Neural progenitor cell (in vitro differentiated cells): ENCODE results near the gene LGMN. TPM values are rescaled to one million over a fixed set of nuclear protein-coding genes. Genes with fewer than 3 reads are reported as not detected.

Source experiments
- DNase-seq: peaks from one replicate; pipeline ENCODE4 v3.0.0-alpha.2; 2016; ENCODE audit warnings: low spot score
- H2AFZ ChIP-seq: fragments of 200-600 bp; sonication (generic); replicated peaks from 2 replicates; pipeline ENCODE4 v1.6.1; 2016; ENCODE audit warnings: antibody characterized with exemption
- H3F3A ChIP-seq: fragments of 200-600 bp; sonication (generic); 2 replicates; pipeline ENCODE4 v1.6.1; 2016; ENCODE audit warnings: antibody characterized with exemption, low read depth
- H3K27ac ChIP-seq: fragments of 200-600 bp; sonication (generic); 2 replicates; pipeline ENCODE4 v1.5.1; 2016; ENCODE audit warnings: mild to moderate bottlenecking
- H3K27me3 ChIP-seq: fragments of 200-600 bp; sonication (generic); 2 replicates; pipeline ENCODE4 v1.6.1; 2016; ENCODE audit warnings: mild to moderate bottlenecking, moderate library complexity
- H3K36me3 ChIP-seq: fragments of 200-600 bp; sonication (generic); 2 replicates; pipeline ENCODE4 v1.5.1; 2016
- H3K4me1 ChIP-seq: fragments of 200-600 bp; sonication (generic); 2 replicates; pipeline ENCODE4 v1.6.1; 2016; ENCODE audit warnings: mixed run types
- H3K4me2 ChIP-seq: fragments of 200-600 bp; sonication (generic); 2 replicates; pipeline ENCODE4 v1.6.1; 2016
- H3K4me3 ChIP-seq: fragments of 200-600 bp; sonication (generic); 2 replicates; pipeline ENCODE4 v1.5.1; 2016
- H3K79me2 ChIP-seq: fragments of 200-600 bp; sonication (generic); 2 replicates; pipeline ENCODE4 v1.6.1; 2016; ENCODE audit warnings: low read depth
- H3K9ac ChIP-seq: fragments of 200-600 bp; sonication (generic); 2 replicates; pipeline ENCODE4 v1.6.1; 2016
- H3K9me3 ChIP-seq: fragments of 200-600 bp; sonication (generic); 2 replicates; pipeline ENCODE4 v1.5.1; 2016; ENCODE audit warnings: low read depth
- H4K20me1 ChIP-seq: fragments of 200-600 bp; sonication (generic); 2 replicates; pipeline ENCODE4 v1.6.1; 2016; ENCODE audit warnings: low read depth
- H3K27ac Mint-ChIP-seq: 3 replicates; pipeline ENCODE4 v1.8.0; 2021; ENCODE audit warnings: mixed read lengths
- H3K27me3 Mint-ChIP-seq: 2 replicates; pipeline ENCODE4 v1.8.0; 2022; ENCODE audit warnings: low read depth, mild to moderate bottlenecking, inconsistent platforms, moderate library complexity, mixed read lengths; ENCODE audit not compliant: insufficient read depth
- H3K36me3 Mint-ChIP-seq: 3 replicates; pipeline ENCODE4 v1.8.0; 2021; ENCODE audit warnings: mixed read lengths
- H3K4me1 Mint-ChIP-seq: 3 replicates; pipeline ENCODE4 v1.8.0; 2021; ENCODE audit warnings: mixed read lengths
- H3K4me3 Mint-ChIP-seq: 3 replicates; pipeline ENCODE4 v1.8.0; 2021; ENCODE audit warnings: mild to moderate bottlenecking, moderate library complexity, mixed read lengths
- H3K9me3 Mint-ChIP-seq: 3 replicates; pipeline ENCODE4 v1.8.0; 2020; ENCODE audit warnings: mixed read lengths
- EZH2 ChIP-seq: fragments of 200-600 bp; sonication (generic); IDR thresholded peaks from 2 replicates; pipeline ENCODE4 v1.6.1; 2017; ENCODE audit warnings: antibody characterized with exemption, mild to moderate bottlenecking, moderate library complexity
- EZH2phosphoT487 ChIP-seq: fragments of 200-600 bp; sonication (generic); IDR thresholded peaks from 2 replicates; pipeline ENCODE4 v1.6.1; 2017; ENCODE audit warnings: antibody characterized with exemption
- total RNA-seq: library from RNA; depleted of rRNA; stranded (reverse); fragments of >200 nt; gene quantifications from 2 replicates; pipeline ENCODE4 v1.2.3, GENCODE V29; 2015; ENCODE audit warnings: low replicate concordance
- TF ChIP-seq, protein P1 (sequence below): fragments of 200-600 bp; sonication (generic); IDR thresholded peaks from 2 replicates; pipeline ENCODE4 v1.5.1; 2017; ENCODE audit warnings: antibody characterized with exemption, mild to moderate bottlenecking

Gene LGMN
- total RNA-seq, 1 donor from 2014 or later: 87.0 TPM

DNA sequence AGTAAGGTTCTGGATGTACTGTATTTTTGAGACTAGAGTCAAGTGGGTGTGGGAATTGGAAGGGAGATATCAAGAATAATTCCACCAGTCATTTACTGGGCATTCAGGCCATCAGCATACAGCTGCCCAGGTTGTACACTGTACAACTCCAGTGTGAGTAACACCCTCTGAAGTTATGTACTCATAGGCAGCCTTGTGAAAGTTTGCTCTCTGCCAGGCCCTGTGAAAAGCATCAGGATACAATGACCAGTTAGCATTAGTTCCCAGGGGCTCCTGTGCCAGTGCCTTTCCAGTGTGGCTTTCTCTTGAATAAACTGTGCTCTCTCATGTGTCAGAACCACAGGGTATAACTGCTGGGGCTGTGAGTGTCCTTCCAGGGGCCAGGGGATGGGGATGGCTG, 89.7 kb downstream of the LGMN start:
- Histone ChIP-seq H3K27ac (no peak overlapping the region), H3K4me1 (no peaks in the 10 kb centered on the region), H3K4me3 (no peak overlapping the region), H3K79me2 (no peaks in the 10 kb centered on the region), H3K9ac (no peak overlapping the region), H3K27me3 (no peaks in the 10 kb centered on the region), H3K36me3 (no peaks in the 10 kb centered on the region), H3K9me3 (no peaks in the 10 kb centered on the region), H3F3A (no peaks in the 10 kb centered on the region), H3K4me2 (no peak overlapping the region), H2AFZ (no peak overlapping the region), H4K20me1 (no peaks in the 10 kb centered on the region)
- TF ChIP-seq, protein P1, sequence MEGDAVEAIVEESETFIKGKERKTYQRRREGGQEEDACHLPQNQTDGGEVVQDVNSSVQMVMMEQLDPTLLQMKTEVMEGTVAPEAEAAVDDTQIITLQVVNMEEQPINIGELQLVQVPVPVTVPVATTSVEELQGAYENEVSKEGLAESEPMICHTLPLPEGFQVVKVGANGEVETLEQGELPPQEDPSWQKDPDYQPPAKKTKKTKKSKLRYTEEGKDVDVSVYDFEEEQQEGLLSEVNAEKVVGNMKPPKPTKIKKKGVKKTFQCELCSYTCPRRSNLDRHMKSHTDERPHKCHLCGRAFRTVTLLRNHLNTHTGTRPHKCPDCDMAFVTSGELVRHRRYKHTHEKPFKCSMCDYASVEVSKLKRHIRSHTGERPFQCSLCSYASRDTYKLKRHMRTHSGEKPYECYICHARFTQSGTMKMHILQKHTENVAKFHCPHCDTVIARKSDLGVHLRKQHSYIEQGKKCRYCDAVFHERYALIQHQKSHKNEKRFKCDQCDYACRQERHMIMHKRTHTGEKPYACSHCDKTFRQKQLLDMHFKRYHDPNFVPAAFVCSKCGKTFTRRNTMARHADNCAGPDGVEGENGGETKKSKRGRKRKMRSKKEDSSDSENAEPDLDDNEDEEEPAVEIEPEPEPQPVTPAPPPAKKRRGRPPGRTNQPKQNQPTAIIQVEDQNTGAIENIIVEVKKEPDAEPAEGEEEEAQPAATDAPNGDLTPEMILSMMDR: no peak
- TF ChIP-seq EZH2phosphoT487: no peak
- TF ChIP-seq EZH2: no peak
- Mint-ChIP-seq H3K4me3 (no peak overlapping the region), H3K27me3 (peaks cover 2% of the 10 kb centered on the region), H3K27ac (no peak overlapping the region), H3K9me3 (no peaks in the 10 kb centered on the region), H3K36me3 (no peaks in the 10 kb centered on the region), H3K4me1 (peaks cover 5% of the 10 kb centered on the region)
- DNase-seq: no peak

GRCh38 chr14:92658160-92658559, 90.3 kb downstream of the LGMN start:
- no peak overlapping the region for H3K4me2 ChIP-seq
- no peak overlapping the region for H3K27ac Mint-ChIP-seq
- no peak overlapping the region for H3K27ac ChIP-seq
- H3K79me2 ChIP-seq: no peaks in the 10 kb centered on the region
- H3K36me3 ChIP-seq: no peaks in the 10 kb centered on the region
- H3K27me3 ChIP-seq: no peaks in the 10 kb centered on the region
- TF ChIP-seq EZH2 (no peak), EZH2phosphoT487 (no peak)
- TF ChIP-seq, protein P1: no peak
- H3K4me3 Mint-ChIP-seq: no peak overlapping the region
- peaks cover 2% of the 10 kb centered on the region for H3K27me3 Mint-ChIP-seq
- no peaks in the 10 kb centered on the region for H3K36me3 Mint-ChIP-seq
- no peaks in the 10 kb centered on the region for H3K4me1 ChIP-seq
- H2AFZ ChIP-seq: no peak overlapping the region
- H4K20me1 ChIP-seq: no peaks in the 10 kb centered on the region
- no peak for DNase-seq
- no peaks in the 10 kb centered on the region for H3F3A ChIP-seq
- no peak overlapping the region for H3K4me3 ChIP-seq
- H3K9me3 Mint-ChIP-seq: no peaks in the 10 kb centered on the region
- no peaks in the 10 kb centered on the region for H3K9me3 ChIP-seq
- H3K9ac ChIP-seq: no peak overlapping the region
- H3K4me1 Mint-ChIP-seq: peaks cover 5% of the 10 kb centered on the region

- DNase-seq: no peak
- H3K27ac Mint-ChIP-seq: no peak overlapping the region
- Histone ChIP-seq H3K4me2 (no peak overlapping the region), H4K20me1 (no peaks in the 10 kb centered on the region), H3K79me2 (no peaks in the 10 kb centered on the region), H3K4me1 (no peaks in the 10 kb centered on the region), H3F3A (no peaks in the 10 kb centered on the region), H3K27me3 (no peaks in the 10 kb centered on the region), H3K9ac (no peak overlapping the region), H3K36me3 (no peaks in the 10 kb centered on the region), H3K27ac (no peak overlapping the region), H2AFZ (no peak overlapping the region), H3K4me3 (no peak overlapping the region), H3K9me3 (no peaks in the 10 kb centered on the region)
- no peaks in the 10 kb centered on the region for H3K36me3 Mint-ChIP-seq
- TF ChIP-seq EZH2 (no peak), EZH2phosphoT487 (no peak)
- TF ChIP-seq, protein P1: no peak
- H3K27me3 Mint-ChIP-seq: peaks cover 2% of the 10 kb centered on the region
- H3K4me3 Mint-ChIP-seq: no peak overlapping the region
- H3K4me1 Mint-ChIP-seq: peaks cover 5% of the 10 kb centered on the region
- no peaks in the 10 kb centered on the region for H3K9me3 Mint-ChIP-seq
These were observed 90.8 kb downstream of the LGMN start for GRCh38 chr14:92657457-92658142.
